H1 (cell line): ENCODE measurements around the gene SF3A2. TPM values are rescaled to one million over a fixed set of nuclear protein-coding genes. Genes with fewer than 3 reads are reported as not detected.
A peak's percentile ranks its signal among the peaks of the same experiment; 100 is the strongest.

ENCODE experiments used
- CTCF ChIA-PET: fragments of 300-600 bp; sonication (Branson Sonifier 250); formaldehyde crosslinking; loops from one replicate; lab custom pipeline; 2021; ENCODE audit not compliant: partially characterized antibody; lab: Charles Lee
- POLR2A ChIA-PET: fragments of 300-600 bp; sonication (Branson Sonifier 250); formaldehyde crosslinking; loops from one replicate; lab custom pipeline; 2021; ENCODE audit warnings: inconsistent platforms; ENCODE audit not compliant: partially characterized antibody; lab: Charles Lee
- DNase-seq, 2 experiments: peaks; one replicate each; pipeline versions ENCODE4 v3.0.0 to v3.0.0-alpha.2; 2010 to 2022; ENCODE audit warnings: low spot score in 2 of 2, low read depth in 1 of 2, mixed read lengths in 1 of 2
- FAIRE-seq: peaks from 2 replicates; lab custom pipeline; 2011; peaks lifted over from hg19 to GRCh38; lab: Jason Lieb, UNC
- H2AFZ ChIP-seq: 2 replicates; pipeline ENCODE4 v1.8.1; 2012; ENCODE audit warnings: low read length, inconsistent platforms
- H2AK5ac ChIP-seq: 2 replicates; pipeline ENCODE4 v1.6.1; 2013; ENCODE audit warnings: low read depth, low read length
- H2BK120ac ChIP-seq: replicated peaks from 2 replicates; pipeline ENCODE3; 2013; ENCODE audit warnings: low read depth, low read length, inconsistent platforms
- H2BK12ac ChIP-seq: 2 replicates; pipeline ENCODE4 v1.6.1; 2013; ENCODE audit warnings: low read depth, low read length
- H2BK15ac ChIP-seq: 2 replicates; pipeline ENCODE4 v1.6.1; 2013; ENCODE audit warnings: low read length
- H2BK20ac ChIP-seq: 2 replicates; pipeline ENCODE4 v1.6.1; 2013; ENCODE audit warnings: low read length
- H2BK5ac ChIP-seq: 2 replicates; pipeline ENCODE4 v1.6.1; 2013; ENCODE audit warnings: low read depth, low read length
- H3K14ac ChIP-seq: 2 replicates; pipeline ENCODE4 v1.6.1; 2013; ENCODE audit warnings: inconsistent platforms; ENCODE audit not compliant: insufficient read length
- H3K18ac ChIP-seq: 2 replicates; pipeline ENCODE4 v1.6.1; 2013; ENCODE audit warnings: low read length; ENCODE audit errors: extremely low read depth
- H3K23ac ChIP-seq: 2 replicates; pipeline ENCODE4 v1.6.1; 2013; ENCODE audit warnings: inconsistent platforms; ENCODE audit not compliant: insufficient read length
- H3K23me2 ChIP-seq: 2 replicates; pipeline ENCODE4 v1.6.1; 2013; ENCODE audit warnings: low read depth, low read length
- H3K27ac ChIP-seq: 2 replicates; pipeline ENCODE4 v1.6.1; 2011; ENCODE audit warnings: low read depth, low read length, inconsistent platforms
- H3K27me3 ChIP-seq, 4 experiments: replicated peaks in 1 of 4; 1 replicate in 1 of 4; 2 replicates in 3 of 4; pipeline versions ENCODE4 v1.6.1 to v1.8.1; 2011 to 2013; ENCODE audit warnings: low read length in 3 of 4, mild to moderate bottlenecking in 3 of 4, inconsistent platforms in 2 of 4, mixed read lengths in 2 of 4, moderate library complexity in 1 of 4; ENCODE audit not compliant: control insufficient read depth in 3 of 4, insufficient read depth in 3 of 4; ENCODE audit errors: extremely low read depth in 1 of 4
- H3K36me3 ChIP-seq, 4 experiments: 2 replicates each; pipeline versions ENCODE4 v1.6.1 to v1.8.1; 2011 to 2013; ENCODE audit warnings: mild to moderate bottlenecking in 4 of 4, low read length in 3 of 4, moderate library complexity in 2 of 4, control low read depth in 1 of 4, inconsistent platforms in 1 of 4; ENCODE audit not compliant: insufficient read depth in 4 of 4, control insufficient read depth in 2 of 4
- H3K4ac ChIP-seq: replicated peaks from 2 replicates; pipeline ENCODE3; 2013; ENCODE audit warnings: low read length, low read depth, mixed read lengths, inconsistent platforms; ENCODE audit not compliant: insufficient read length
- H3K4me1 ChIP-seq, 4 experiments: replicated peaks in 1 of 4; 1 replicate in 1 of 4; 2 replicates in 3 of 4; pipeline versions ENCODE4 v1.6.1 to v1.8.1; 2011 to 2013; ENCODE audit warnings: low read length in 3 of 4, inconsistent platforms in 2 of 4, mixed read lengths in 1 of 4; ENCODE audit not compliant: insufficient read depth in 4 of 4, control insufficient read depth in 3 of 4
- H3K4me2 ChIP-seq, 2 experiments: 2 replicates each; pipeline versions ENCODE4 v1.6.1 to v1.8.1; 2011 to 2013; ENCODE audit warnings: low read depth in 2 of 2, low read length in 2 of 2, control low read depth in 1 of 2, inconsistent platforms in 1 of 2, mild to moderate bottlenecking in 1 of 2; ENCODE audit not compliant: insufficient read depth in 1 of 2
- H3K4me3 ChIP-seq, 4 experiments: fragments of 200-600, 300-600 bp in 1 of 4; sonication (generic), shearing (Covaris generic), sonication (Bioruptor Twin) in 1 of 4; 2 replicates each; pipeline versions ENCODE4 v1.5.1 to v1.8.1; 2011 to 2016; ENCODE audit warnings: low read length in 4 of 4, low read depth in 3 of 4, control low read depth in 2 of 4, inconsistent platforms in 2 of 4, mild to moderate bottlenecking in 2 of 4, mixed read lengths in 1 of 4, moderate library complexity in 1 of 4; ENCODE audit not compliant: insufficient read depth in 2 of 4; ENCODE audit errors: extremely low read depth in 1 of 4
- H3K56ac ChIP-seq: replicated peaks from 2 replicates; pipeline ENCODE3; 2013; ENCODE audit warnings: low read depth, mild to moderate bottlenecking, mixed read lengths, low read length, inconsistent platforms; ENCODE audit not compliant: insufficient read length
- H3K79me1 ChIP-seq: 2 replicates; pipeline ENCODE4 v1.6.1; 2013; ENCODE audit warnings: low read depth, low read length, control low read depth
- H3K79me2 ChIP-seq, 2 experiments: 2 replicates each; pipeline versions ENCODE4 v1.6.1 to v1.8.1; 2012 to 2013; ENCODE audit warnings: low read length in 2 of 2, mild to moderate bottlenecking in 2 of 2, inconsistent platforms in 1 of 2; ENCODE audit not compliant: insufficient read depth in 2 of 2, control insufficient read depth in 1 of 2
- H3K9ac ChIP-seq, 4 experiments: replicated peaks in 1 of 4; 1 replicate in 1 of 4; 2 replicates in 3 of 4; pipeline versions ENCODE4 v1.6.1 to v1.8.1; 2011 to 2013; ENCODE audit warnings: low read depth in 3 of 4, low read length in 3 of 4, control low read depth in 2 of 4, mild to moderate bottlenecking in 2 of 4, moderate library complexity in 2 of 4, inconsistent platforms in 1 of 4; ENCODE audit errors: extremely low read depth in 1 of 4
- H3K9me3 ChIP-seq, 2 experiments: 2 replicates each; pipeline versions ENCODE4 v1.6.1 to v1.8.1; 2012 to 2013; ENCODE audit warnings: mild to moderate bottlenecking in 2 of 2, moderate library complexity in 2 of 2, control low read depth in 1 of 2, inconsistent platforms in 1 of 2, low read depth in 1 of 2, low read length in 1 of 2, mixed read lengths in 1 of 2; ENCODE audit not compliant: insufficient read depth in 2 of 2
- H4K20me1 ChIP-seq, 2 experiments: replicated peaks in 1 of 2; 2 replicates each; pipeline versions ENCODE3 to v1.8.1; 2011 to 2013; ENCODE audit warnings: inconsistent platforms in 2 of 2, low read length in 2 of 2, mild to moderate bottlenecking in 1 of 2; ENCODE audit not compliant: insufficient read depth in 2 of 2, control insufficient read depth in 1 of 2
- H4K5ac ChIP-seq: 2 replicates; pipeline ENCODE4 v1.6.1; 2013; ENCODE audit warnings: low read length, low read depth, mixed read lengths, inconsistent platforms; ENCODE audit not compliant: insufficient read length
- H4K8ac ChIP-seq: 2 replicates; pipeline ENCODE4 v1.8.0; 2013; ENCODE audit warnings: mild to moderate bottlenecking, moderate library complexity, low read length, inconsistent platforms; ENCODE audit not compliant: insufficient read depth; ENCODE audit errors: extremely low read depth
- H4K91ac ChIP-seq: replicated peaks from 2 replicates; pipeline ENCODE3; 2013; ENCODE audit warnings: low read length, mixed read lengths, inconsistent platforms; ENCODE audit not compliant: insufficient read length
- CBX5 ChIP-seq: fragments of 300-800, 300-1000 bp; sonication (generic); IDR thresholded peaks from 2 replicates; pipeline ENCODE4 v1.7.1; 2016; ENCODE audit warnings: antibody characterized with exemption, low read length, low read depth
- CHD2 ChIP-seq: IDR thresholded peaks from 2 replicates; pipeline ENCODE4 v1.6.1; 2012; ENCODE audit warnings: low read length, improper control_type of control experiment
- FOSL1 ChIP-seq: IDR thresholded peaks from 2 replicates; pipeline ENCODE4 v1.6.1; 2011; ENCODE audit warnings: mild to moderate bottlenecking, low read depth, low read length, moderate library complexity; ENCODE audit not compliant: insufficient read depth
- GTF2F1 ChIP-seq: IDR thresholded peaks from 2 replicates; pipeline ENCODE4 v1.6.1; 2012; ENCODE audit warnings: low read depth, low read length, improper control_type of control experiment, borderline replicate concordance
- KDM4A ChIP-seq: IDR thresholded peaks from one replicate; pipeline ENCODE4 v1.7.1; 2012; ENCODE audit warnings: low read depth, mild to moderate bottlenecking, moderate library complexity, low read length, inconsistent platforms; ENCODE audit not compliant: severe bottlenecking
- RBBP5 ChIP-seq: IDR thresholded peaks from 2 replicates; pipeline ENCODE4 v1.7.1; 2012; ENCODE audit warnings: low read depth, mild to moderate bottlenecking, inconsistent platforms, low read length, moderate library complexity, borderline replicate concordance
- SIRT6 ChIP-seq: IDR thresholded peaks from one replicate; pipeline ENCODE4 v1.7.1; 2012; ENCODE audit warnings: low read length, inconsistent platforms
- SP2 ChIP-seq: IDR thresholded peaks from 2 replicates; pipeline ENCODE4 v1.6.1; 2012; ENCODE audit warnings: mild to moderate bottlenecking, low read length, inconsistent platforms
- SP4 ChIP-seq: IDR thresholded peaks from 2 replicates; pipeline ENCODE4 v1.6.1; 2012; ENCODE audit warnings: low read length, inconsistent platforms
- SRF ChIP-seq: IDR thresholded peaks from 2 replicates; pipeline ENCODE4 v1.6.1; 2011; ENCODE audit warnings: mild to moderate bottlenecking, low read depth, low read length, moderate library complexity
- TAF7 ChIP-seq: optimal IDR thresholded peaks from 2 replicates; pipeline ENCODE3; 2011; ENCODE audit warnings: low read depth, mild to moderate bottlenecking, inconsistent platforms, low read length, moderate library complexity, borderline replicate concordance
- WGBS, 2 experiments: shearing (Covaris generic) in 1 of 2; methylation state at CpG; one replicate each; pipeline versions ENCODE4 v1.1.6 to v1.1.7; 2013 to 2015; ENCODE audit warnings: low lambda C conversion rate in 2 of 2, mixed read lengths in 2 of 2, inconsistent platforms in 1 of 2, low coverage in 1 of 2, missing lambda C conversion rate in 1 of 2; ENCODE audit not compliant: insufficient replicate concordance in 2 of 2, insufficient coverage in 1 of 2, insufficient read length in 1 of 2; ENCODE audit errors: extremely low coverage in 1 of 2, missing lambda C conversion rate in 1 of 2; 5-methylcytosine and 5-hydroxymethylcytosine counted together
- polyA plus RNA-seq, 7 experiments: library from polyadenylated mRNA; depleted of rRNA in 3 of 7; stranded (reverse) in 5 of 7; unstranded in 2 of 7; fragments of >200 nt in 5 of 7; fragments of 200-250 nt in 2 of 7; gene quantifications; 1 replicate in 5 of 7; 2 replicates in 1 of 7; 4 replicates in 1 of 7; pipeline versions ENCODE4 v1.2.1 to v1.2.3, GENCODE V29; 2011 to 2013; ENCODE audit warnings: missing spikeins in 2 of 7, mixed read lengths in 2 of 7
- total RNA-seq: library from RNA; stranded (reverse); fragmentation: NEBNext Ultra II Directional; extraction: Animal tissue kit (Norgen Biotek cat#: 25700); gene quantifications from 2 replicates; pipeline ENCODE4 v1.2.1, GENCODE V29; 2021

Gene SF3A2
- total and polyA plus RNA-seq, 2 of the 8 experiments (the other 6 are each of a cell fraction or from before 2014, with no cell fraction given) = 15.3 to 146 TPM

- H3K4me3 ChIP-seq = peak overlapping the region; percentile 87 to 100 (median 94)
- FAIRE-seq (no peak), DNase-seq (peak; percentile 75 to 100)
- H3K9me3 ChIP-seq = no peaks in the 10 kb centered on the region
- POLR2A ChIA-PET = interaction anchor here (0.6 to 23.4 kb wide), 33 partner anchors 10 to 332 kb away, joined by 3 to 330 read pairs (median 5); partner anchors contain the start of genes AMH, DOT1L, JSRP1 and LSM7
- peak overlapping the region; percentile 86; the same call in 1 of the 2 replicates for H2AK5ac ChIP-seq
- H3K27me3 ChIP-seq = no peaks in the 10 kb centered on the region
- H3K23ac ChIP-seq = no peak overlapping the region
- no peak overlapping the region for H2BK120ac ChIP-seq
- peak overlapping the region; percentile 78 for H2BK5ac ChIP-seq
- peaks cover 3 to 23% (median 9%) of the 10 kb centered on the region in 4 experiments; a peak in 5 of 8 replicates for H3K36me3 ChIP-seq
- H4K5ac ChIP-seq = peak overlapping the region; percentile 96
- peaks cover 22 to 27% of the 10 kb centered on the region in 2 experiments for H4K20me1 ChIP-seq
- CTCF ChIA-PET = interaction anchor here (1.2 kb wide), 1 partner anchor 22 kb away, joined by 3 read pairs; no protein-coding TSS in a partner anchor
- peak overlapping the region; percentile 38 to 65; a peak in 2 of 4 replicates for H3K4me2 ChIP-seq
- H3K14ac ChIP-seq = no peak overlapping the region
- H4K91ac ChIP-seq = peak overlapping the region; percentile 91
- H3K4ac ChIP-seq = peak overlapping the region; percentile 91
- H4K8ac ChIP-seq = peak overlapping the region; percentile 95; the same call in 1 of the 2 replicates
- peak overlapping the region; percentile 76 for H3K27ac ChIP-seq
- no peak overlapping the region for H2AFZ ChIP-seq
- peak overlapping the region; percentile 96 for H3K18ac ChIP-seq
- H3K23me2 ChIP-seq = peaks cover 5% of the 10 kb centered on the region; the same call in 1 of the 2 replicates
- H3K56ac ChIP-seq = peak overlapping the region; percentile 97
- 1% methylated on average over 84 of the region's 103 CpGs; no CpG with 5 or more reads in 1 of the 2 experiments for WGBS, 2 experiments
- no peak overlapping the region for H2BK20ac ChIP-seq
- no peak overlapping the region for H2BK12ac ChIP-seq
- H3K9ac ChIP-seq = peak overlapping the region; percentile 88 to 95 (median 90)
- H2BK15ac ChIP-seq = no peak overlapping the region
- H3K79me2 ChIP-seq = peaks cover 20 to 40% of the 10 kb centered on the region in 2 experiments; a peak in 3 of 4 replicates
- H3K79me1 ChIP-seq = peaks cover 3% of the 10 kb centered on the region; the same call in 1 of the 2 replicates
- H3K4me1 ChIP-seq = peaks cover 0 to 20% (median 7%) of the 10 kb centered on the region in 4 experiments; a peak in 5 of 7 replicates
- TF ChIP-seq RBBP5 (peak; percentile 57; the same call in 1 of the 2 replicates), CHD2 (no peak), CBX5 (no peak), SP4 (peak; percentile 91), GTF2F1 (peak; percentile 98), SRF (0 out of 2 replicates have a peak, but pooled peaks have one; percentile 27), KDM4A (peak; percentile 25), SP2 (peak; percentile 41; the same call in 1 of the 2 replicates), SIRT6 (no peak), TAF7 (peak; percentile 97), FOSL1 (no peak)
Measured at GRCh38 chr19:2269244-2270156, 32.9 kb downstream of the SF3A2 start.
